Progenitor cell of endocrine pancreas (in vitro differentiated cells): ENCODE results near the gene TTC28. TPM values are rescaled to one million over a fixed set of nuclear protein-coding genes. Genes with fewer than 3 reads are reported as not detected.

Source experiments
- DNase-seq: peaks from one replicate; pipeline ENCODE4 v3.0.0; 2021; ENCODE audit warnings: low spot score; ENCODE audit not compliant: unreplicated experiment
- H3K27ac Mint-ChIP-seq: 2 replicates; pipeline ENCODE4 v1.8.0; 2021; ENCODE audit warnings: mild to moderate bottlenecking, moderate library complexity, mixed read lengths
- H3K27me3 Mint-ChIP-seq: 2 replicates; pipeline ENCODE4 v1.8.0; 2021; ENCODE audit warnings: mixed read lengths
- H3K36me3 Mint-ChIP-seq: 2 replicates; pipeline ENCODE4 v1.8.0; 2022; ENCODE audit warnings: mixed read lengths; ENCODE audit not compliant: insufficient read depth
- H3K4me1 Mint-ChIP-seq: 2 replicates; pipeline ENCODE4 v1.8.0; 2021; ENCODE audit warnings: low read depth, mixed read lengths
- H3K4me3 Mint-ChIP-seq: 2 replicates; pipeline ENCODE4 v1.8.0; 2021; ENCODE audit warnings: low read depth, mild to moderate bottlenecking, moderate library complexity, mixed read lengths
- H3K9me3 Mint-ChIP-seq: 2 replicates; pipeline ENCODE4 v1.8.0; 2021; ENCODE audit warnings: low read depth, mixed read lengths
- total RNA-seq: library from RNA; stranded (reverse); gene quantifications from 2 replicates; pipeline ENCODE4 v1.2.1, GENCODE V29; 2021
- TF ChIP-seq, protein P1 (sequence below): fragments of 200-600 bp; sonication (generic); IDR thresholded peaks from one replicate; pipeline ENCODE4 v1.5.0; 2021; ENCODE audit warnings: antibody characterized with exemption, mild to moderate bottlenecking; ENCODE audit not compliant: unreplicated experiment

The TTC28 gene
- total RNA-seq, 1 donor from 2014 or later = 35.2 TPM

DNA sequence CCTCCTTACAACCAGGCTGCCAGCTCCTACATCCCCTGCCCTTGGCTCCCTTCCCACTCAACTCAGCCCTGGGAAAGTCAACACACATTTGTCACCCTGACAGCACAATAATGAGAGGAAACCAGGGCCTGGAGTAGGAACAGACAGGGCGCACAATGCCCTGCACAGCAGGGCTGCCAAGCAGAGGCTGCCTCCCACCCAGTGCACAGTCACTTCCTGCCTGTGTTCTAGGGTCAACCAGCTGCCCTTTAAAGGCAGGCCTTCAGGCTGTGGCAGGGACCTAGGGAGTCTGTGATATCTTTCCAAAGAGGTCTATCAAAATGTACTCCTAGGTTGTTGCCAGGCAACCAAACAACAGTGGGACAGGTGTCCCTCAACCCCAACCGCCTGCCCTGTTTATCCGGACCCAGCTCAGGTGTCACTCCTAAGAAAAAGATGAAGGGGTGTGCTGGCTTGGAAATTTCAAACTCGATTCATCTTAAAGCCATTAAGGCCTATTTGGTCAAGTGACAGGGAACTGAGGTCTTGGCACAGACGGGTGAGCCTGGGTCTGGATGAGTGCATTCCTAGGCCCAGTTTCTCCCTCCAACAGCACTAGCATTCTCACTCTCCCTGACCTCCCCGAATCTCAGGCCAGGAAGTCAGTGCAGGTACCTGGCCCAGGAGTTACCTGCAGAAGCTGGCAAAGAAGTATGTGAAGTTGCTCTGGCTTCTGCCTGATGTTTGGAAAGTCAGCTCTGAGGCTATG lies 650.3 kb downstream of the TTC28 start:
- peak overlapping the region; percentile 92 for H3K27ac Mint-ChIP-seq
- H3K4me3 Mint-ChIP-seq = no peak overlapping the region
- peaks cover 58% of the 10 kb centered on the region for H3K4me1 Mint-ChIP-seq
- H3K36me3 Mint-ChIP-seq = no peaks in the 10 kb centered on the region
- no peaks in the 10 kb centered on the region for H3K9me3 Mint-ChIP-seq
- no peaks in the 10 kb centered on the region for H3K27me3 Mint-ChIP-seq
- TF ChIP-seq, protein P1, sequence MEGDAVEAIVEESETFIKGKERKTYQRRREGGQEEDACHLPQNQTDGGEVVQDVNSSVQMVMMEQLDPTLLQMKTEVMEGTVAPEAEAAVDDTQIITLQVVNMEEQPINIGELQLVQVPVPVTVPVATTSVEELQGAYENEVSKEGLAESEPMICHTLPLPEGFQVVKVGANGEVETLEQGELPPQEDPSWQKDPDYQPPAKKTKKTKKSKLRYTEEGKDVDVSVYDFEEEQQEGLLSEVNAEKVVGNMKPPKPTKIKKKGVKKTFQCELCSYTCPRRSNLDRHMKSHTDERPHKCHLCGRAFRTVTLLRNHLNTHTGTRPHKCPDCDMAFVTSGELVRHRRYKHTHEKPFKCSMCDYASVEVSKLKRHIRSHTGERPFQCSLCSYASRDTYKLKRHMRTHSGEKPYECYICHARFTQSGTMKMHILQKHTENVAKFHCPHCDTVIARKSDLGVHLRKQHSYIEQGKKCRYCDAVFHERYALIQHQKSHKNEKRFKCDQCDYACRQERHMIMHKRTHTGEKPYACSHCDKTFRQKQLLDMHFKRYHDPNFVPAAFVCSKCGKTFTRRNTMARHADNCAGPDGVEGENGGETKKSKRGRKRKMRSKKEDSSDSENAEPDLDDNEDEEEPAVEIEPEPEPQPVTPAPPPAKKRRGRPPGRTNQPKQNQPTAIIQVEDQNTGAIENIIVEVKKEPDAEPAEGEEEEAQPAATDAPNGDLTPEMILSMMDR = no peak
- DNase-seq = no peak

DNA sequence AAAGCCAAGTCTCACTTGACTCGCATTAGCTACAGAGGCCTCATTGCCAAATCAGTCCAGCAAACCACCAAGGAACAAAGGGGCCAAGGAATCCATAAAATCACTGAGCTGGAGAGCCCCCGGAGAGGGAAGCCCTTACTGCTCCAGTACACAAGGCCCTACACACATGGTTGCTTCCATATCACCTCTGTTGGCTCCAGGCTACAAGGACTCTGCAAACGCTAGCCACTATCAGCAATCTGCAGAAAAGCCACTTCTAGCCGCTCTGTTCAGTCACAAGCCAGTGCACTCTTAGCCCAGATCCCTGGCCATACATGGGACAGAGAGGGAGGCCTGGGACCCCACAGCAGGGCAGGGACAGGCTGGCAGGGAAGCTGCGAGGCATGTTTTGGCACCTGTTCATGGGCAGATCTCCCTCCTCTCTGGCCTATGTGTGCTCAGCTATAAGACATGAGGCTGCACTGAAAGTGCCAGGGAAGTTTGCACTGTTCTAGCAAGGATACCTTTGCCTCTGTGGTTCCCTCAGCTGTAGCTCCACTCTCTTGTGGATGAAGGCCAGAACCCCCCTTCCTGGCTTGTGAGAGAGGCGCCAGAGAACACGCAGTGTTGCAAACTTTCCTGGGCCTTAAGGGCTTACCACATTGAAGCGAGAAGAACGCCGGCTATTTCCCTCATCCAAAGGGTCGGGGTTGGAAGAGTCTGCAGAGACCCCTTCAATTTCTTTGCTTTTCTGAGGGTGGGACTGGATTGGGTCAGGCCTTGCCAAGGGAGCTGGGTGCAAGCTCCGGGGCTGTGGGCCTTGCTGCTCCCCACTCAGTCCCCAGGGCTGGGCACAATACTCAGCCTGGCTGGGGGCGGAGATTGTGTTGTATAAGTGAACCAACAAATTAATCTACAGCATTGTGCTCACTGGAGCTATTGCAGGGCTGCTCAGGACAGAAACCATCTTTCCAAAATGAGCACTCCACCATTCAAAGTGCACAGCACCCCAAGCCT lies 651.9 kb downstream of the TTC28 start:
- Mint-ChIP-seq H3K9me3 (no peaks in the 10 kb centered on the region), H3K27ac (peak overlapping the region; percentile 70)

GRCh38 chr22:28025866-28026575 lies 653.6 kb downstream of the TTC28 start:
- no peak for DNase-seq
- TF ChIP-seq, protein P1 = no peak

More for the DNA sequence above, 651.9 kb downstream of the TTC28 start:
- H3K4me3 Mint-ChIP-seq = no peak overlapping the region
- no peak for DNase-seq
- H3K4me1 Mint-ChIP-seq = peaks cover 48% of the 10 kb centered on the region
- TF ChIP-seq, protein P1 = no peak
- H3K27me3 Mint-ChIP-seq = no peaks in the 10 kb centered on the region
- no peaks in the 10 kb centered on the region for H3K36me3 Mint-ChIP-seq

GRCh38 chr22:28025333-28025732 lies 654.3 kb downstream of the TTC28 start:
- no peak overlapping the region for H3K27ac Mint-ChIP-seq
- no peaks in the 10 kb centered on the region for H3K27me3 Mint-ChIP-seq
- TF ChIP-seq, protein P1 = no peak
- peaks cover 42% of the 10 kb centered on the region for H3K4me1 Mint-ChIP-seq
- H3K4me3 Mint-ChIP-seq = no peak overlapping the region
- no peaks in the 10 kb centered on the region for H3K36me3 Mint-ChIP-seq
- no peaks in the 10 kb centered on the region for H3K9me3 Mint-ChIP-seq
- no peak for DNase-seq

More at GRCh38 chr22:28025866-28026575, 653.6 kb downstream of the TTC28 start:
- Mint-ChIP-seq H3K27ac (no peak overlapping the region), H3K4me3 (no peak overlapping the region), H3K4me1 (peaks cover 43% of the 10 kb centered on the region), H3K27me3 (no peaks in the 10 kb centered on the region), H3K9me3 (no peaks in the 10 kb centered on the region), H3K36me3 (no peaks in the 10 kb centered on the region)

GRCh38 chr22:28024422-28024888 lies 655.2 kb downstream of the TTC28 start:
- TF ChIP-seq, protein P1 = no peak
- no peak for DNase-seq
- peaks cover 39% of the 10 kb centered on the region for H3K4me1 Mint-ChIP-seq
- H3K27me3 Mint-ChIP-seq = no peaks in the 10 kb centered on the region
- no peak overlapping the region for H3K4me3 Mint-ChIP-seq
- H3K27ac Mint-ChIP-seq = no peak overlapping the region
- H3K9me3 Mint-ChIP-seq = no peaks in the 10 kb centered on the region
- H3K36me3 Mint-ChIP-seq = no peaks in the 10 kb centered on the region
